ENCODE data around the gene NLRP14.

The NLRP14 gene

GRCh38 chr11:7115780-7116179 is 95.5 kb downstream of the NLRP14 start:
- FAIRE-seq (no peak), DNase-seq (ENCODE audit: insufficient read length, low spot score) (no peak)
- no peak for TF ChIP-seq CTCF (IDR thresholded peaks at IDR 0.05; ENCODE audit: insufficient read depth, missing control alignments)

DNA sequence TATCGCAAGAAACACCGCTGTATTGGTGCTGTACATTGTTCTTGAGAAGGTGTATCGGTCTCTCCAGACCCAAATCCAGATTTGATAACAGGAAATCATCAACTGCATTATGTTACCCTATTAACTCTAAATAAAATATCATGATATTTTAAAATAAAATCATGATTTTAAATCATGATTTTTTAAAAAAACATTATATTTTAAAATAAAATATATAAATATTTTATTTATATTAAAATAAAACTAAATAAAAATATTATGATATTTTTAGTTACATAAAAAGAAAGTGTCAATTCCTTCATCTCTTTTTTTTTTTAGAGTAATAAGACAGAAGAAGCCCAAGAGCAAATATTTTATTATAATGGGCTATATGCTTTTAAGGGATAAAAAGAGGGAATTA is 96.1 kb downstream of the NLRP14 start:
- no peak for TF ChIP-seq CTCF (IDR thresholded peaks at IDR 0.05; ENCODE audit: insufficient read depth, missing control alignments)
- no peak for FAIRE-seq
- no peak for DNase-seq (ENCODE audit: insufficient read length, low spot score)
